Stimulated activated naive CD8-positive, alpha-beta T cell treated with anti-CD3 and anti-CD28 coated beads, Interleukin-15, Interleukin-2, amounts not matched to agents 100 ng/mL and 50 ng/mL, for 24 hours (primary cell): ENCODE measurements around the gene TNIK.
"Not testable (repeated sequence)": the region's sequence is repeated elsewhere in the genome, so short reads cannot be mapped to it uniquely, and the experiment has no call there.

Experiments used
- H3K27ac Mint-ChIP-seq: one replicate; pipeline ENCODE4 v1.8.0; 2021; ENCODE audit warnings: mild to moderate bottlenecking, mixed read lengths
- H3K27me3 Mint-ChIP-seq: one replicate; pipeline ENCODE4 v1.8.0; 2021; ENCODE audit warnings: mixed read lengths
- H3K36me3 Mint-ChIP-seq: one replicate; pipeline ENCODE4 v1.8.0; 2021; ENCODE audit warnings: low read depth, mixed read lengths
- H3K4me1 Mint-ChIP-seq: one replicate; pipeline ENCODE4 v1.8.0; 2021; ENCODE audit warnings: low read depth, mixed read lengths
- H3K4me3 Mint-ChIP-seq: one replicate; pipeline ENCODE4 v1.8.0; 2021; ENCODE audit warnings: mild to moderate bottlenecking, mixed read lengths
- H3K9me3 Mint-ChIP-seq: one replicate; pipeline ENCODE4 v1.8.0; 2021; ENCODE audit warnings: mixed read lengths

The TNIK gene

DNA sequence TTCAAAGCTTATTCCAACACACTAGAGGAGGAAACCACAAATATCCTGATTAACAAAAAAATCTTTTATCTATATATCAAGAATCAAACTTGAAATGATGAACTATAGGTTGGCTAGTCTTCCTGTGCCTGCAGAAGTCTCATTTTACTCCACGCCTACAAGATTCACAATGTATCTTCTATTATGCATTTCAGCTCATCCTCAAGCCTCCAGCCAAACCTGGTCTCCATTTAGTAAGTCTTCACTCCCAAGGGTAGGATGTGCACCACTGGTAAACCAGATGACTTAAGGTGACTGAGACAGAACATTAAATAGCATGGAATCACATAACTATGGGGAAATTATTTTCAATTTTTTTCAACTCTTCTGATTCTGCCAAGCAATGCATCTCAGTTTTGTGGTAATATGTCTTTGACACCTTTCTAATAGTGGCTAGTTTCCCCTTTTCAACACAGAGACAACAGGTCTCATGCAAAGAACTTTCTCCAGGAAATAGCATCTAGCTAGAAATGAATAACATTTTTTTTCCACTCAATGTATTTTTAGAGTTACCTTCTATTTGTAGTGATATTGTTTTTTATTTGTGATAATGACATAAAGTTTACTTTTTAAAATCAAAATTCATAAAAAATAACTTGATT is 166.9 kb downstream of the TNIK start:
- H3K9me3 Mint-ChIP-seq, result no peaks in the 10 kb centered on the region
- peak overlapping the region; percentile 36 for H3K27ac Mint-ChIP-seq
- H3K36me3 Mint-ChIP-seq, result peaks cover 4% of the 10 kb centered on the region
- no peaks in the 10 kb centered on the region for H3K27me3 Mint-ChIP-seq
- H3K4me1 Mint-ChIP-seq, result peaks cover 54% of the 10 kb centered on the region
- no peak overlapping the region for H3K4me3 Mint-ChIP-seq

GRCh38 chr3:171290680-171291079 is 169.5 kb downstream of the TNIK start:
- Mint-ChIP-seq H3K27ac (no peak overlapping the region), H3K9me3 (no peaks in the 10 kb centered on the region), H3K4me1 (peaks cover 61% of the 10 kb centered on the region), H3K4me3 (no peak overlapping the region), H3K27me3 (no peaks in the 10 kb centered on the region), H3K36me3 (peaks cover 4% of the 10 kb centered on the region)

GRCh38 chr3:171289291-171289690 is 170.9 kb downstream of the TNIK start:
- Mint-ChIP-seq H3K9me3 (no peaks in the 10 kb centered on the region), H3K36me3 (peaks cover 4% of the 10 kb centered on the region), H3K27ac (no peak overlapping the region), H3K27me3 (no peaks in the 10 kb centered on the region), H3K4me1 (peaks cover 69% of the 10 kb centered on the region), H3K4me3 (no peak overlapping the region)

DNA sequence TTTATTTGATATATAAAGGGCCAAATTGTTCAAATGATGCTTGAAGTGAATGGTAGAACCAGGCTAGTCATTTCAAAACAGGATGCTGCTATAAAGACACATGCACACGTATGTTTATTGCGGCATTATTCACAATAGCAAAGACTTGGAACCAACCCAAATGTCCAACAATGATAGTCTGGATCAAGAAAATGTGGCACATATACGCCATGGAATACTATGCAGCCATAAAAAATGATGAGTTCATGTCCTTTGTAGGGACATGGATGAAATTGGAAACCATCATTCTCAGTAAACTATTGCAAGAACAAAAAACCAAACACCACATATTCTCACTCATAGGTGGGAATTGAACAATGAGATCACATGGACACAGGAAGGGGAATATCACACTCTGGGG is 172.4 kb downstream of the TNIK start:
- H3K27me3 Mint-ChIP-seq, H3K27ac Mint-ChIP-seq, H3K36me3 Mint-ChIP-seq, H3K9me3 Mint-ChIP-seq, H3K4me3 Mint-ChIP-seq: not testable (repeated sequence)
- H3K4me1 Mint-ChIP-seq, result peaks cover 74% of the 10 kb centered on the region

- H3K27ac Mint-ChIP-seq, result peak overlapping the region; percentile 38
- no peak overlapping the region for H3K4me3 Mint-ChIP-seq
- H3K4me1 Mint-ChIP-seq, result peaks cover 73% of the 10 kb centered on the region
- no peaks in the 10 kb centered on the region for H3K27me3 Mint-ChIP-seq
- no peaks in the 10 kb centered on the region for H3K9me3 Mint-ChIP-seq
- peaks cover 4% of the 10 kb centered on the region for H3K36me3 Mint-ChIP-seq
Observed at GRCh38 chr3:171286580-171287249, 173.5 kb downstream of the TNIK start.

DNA sequence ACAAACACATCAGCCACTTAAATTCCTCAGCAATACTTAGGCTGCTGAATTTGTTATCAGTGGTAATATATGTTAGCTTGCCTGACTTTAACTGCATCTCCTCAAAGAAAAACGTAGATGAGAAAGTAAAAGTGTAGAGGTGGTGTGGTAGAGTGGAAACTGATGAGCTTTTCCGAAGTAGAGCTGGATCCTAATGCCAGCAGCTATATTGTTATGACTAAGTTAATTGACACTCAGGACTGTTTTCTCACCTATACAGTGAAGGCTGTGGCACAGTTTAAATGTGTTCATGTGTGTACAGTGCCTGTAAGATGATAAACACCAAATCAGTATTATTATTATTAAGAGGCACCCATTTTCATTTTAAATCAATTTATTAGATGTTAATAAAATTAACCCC is 174.9 kb downstream of the TNIK start:
- H3K4me1 Mint-ChIP-seq, result peaks cover 67% of the 10 kb centered on the region
- H3K4me3 Mint-ChIP-seq, result no peak overlapping the region
- H3K27ac Mint-ChIP-seq, result peak overlapping the region; percentile 61
- peaks cover 4% of the 10 kb centered on the region for H3K36me3 Mint-ChIP-seq
- H3K9me3 Mint-ChIP-seq, result no peaks in the 10 kb centered on the region
- H3K27me3 Mint-ChIP-seq, result no peaks in the 10 kb centered on the region

- H3K4me1 Mint-ChIP-seq, result peaks cover 62% of the 10 kb centered on the region
- H3K27me3 Mint-ChIP-seq, result no peaks in the 10 kb centered on the region
- peak overlapping the region; percentile 68 for H3K4me3 Mint-ChIP-seq
- H3K36me3 Mint-ChIP-seq, result peaks cover 4% of the 10 kb centered on the region
- peak overlapping the region; percentile 89 for H3K27ac Mint-ChIP-seq
- no peaks in the 10 kb centered on the region for H3K9me3 Mint-ChIP-seq
Observed at GRCh38 chr3:171284308-171285075, 175.7 kb downstream of the TNIK start.

- peaks cover 61% of the 10 kb centered on the region for H3K4me1 Mint-ChIP-seq
- H3K36me3 Mint-ChIP-seq, result no peaks in the 10 kb centered on the region
- no peak overlapping the region for H3K27ac Mint-ChIP-seq
- H3K4me3 Mint-ChIP-seq, result no peak overlapping the region
- no peaks in the 10 kb centered on the region for H3K9me3 Mint-ChIP-seq
- H3K27me3 Mint-ChIP-seq, result no peaks in the 10 kb centered on the region
Observed at GRCh38 chr3:171283848-171284222, 176.4 kb downstream of the TNIK start.

DNA sequence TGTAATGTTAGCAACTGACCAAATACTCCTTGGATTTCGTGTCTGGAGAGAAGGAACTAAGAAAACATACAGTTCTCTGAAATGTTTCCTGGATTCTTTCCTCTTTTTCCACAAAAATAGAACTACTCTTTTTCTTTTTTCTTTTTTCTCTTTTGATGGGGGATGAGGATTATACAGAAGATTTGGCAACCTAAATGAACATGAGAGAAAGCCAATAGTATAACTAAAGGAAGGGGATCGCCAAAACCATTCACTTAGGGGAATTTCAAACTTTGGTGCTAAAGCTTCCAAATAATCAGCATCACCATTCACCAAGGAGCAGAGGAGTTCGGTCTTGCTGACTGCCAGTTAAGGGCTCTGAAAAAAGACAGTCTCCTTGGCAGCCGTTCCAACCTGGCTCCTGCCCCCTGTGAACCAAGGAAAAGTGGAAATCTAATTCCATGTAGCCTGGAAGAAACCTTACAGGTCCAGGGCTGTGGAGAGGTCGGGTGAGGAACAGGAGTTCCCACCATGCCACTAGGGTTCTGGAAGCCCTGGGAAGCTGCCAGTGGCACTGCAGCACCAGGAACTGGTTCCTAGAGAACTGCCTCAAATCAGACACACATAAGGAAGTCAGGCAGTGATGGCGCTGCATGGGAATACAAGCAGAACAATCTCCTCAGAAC is 176.9 kb downstream of the TNIK start:
- peaks cover 66% of the 10 kb centered on the region for H3K4me1 Mint-ChIP-seq
- no peaks in the 10 kb centered on the region for H3K36me3 Mint-ChIP-seq
- no peaks in the 10 kb centered on the region for H3K9me3 Mint-ChIP-seq
- H3K4me3 Mint-ChIP-seq, result no peak overlapping the region
- H3K27ac Mint-ChIP-seq, result no peak overlapping the region
- H3K27me3 Mint-ChIP-seq, result no peaks in the 10 kb centered on the region

GRCh38 chr3:171282041-171282440 is 178.2 kb downstream of the TNIK start:
- H3K4me3 Mint-ChIP-seq, result no peak overlapping the region
- peaks cover 73% of the 10 kb centered on the region for H3K4me1 Mint-ChIP-seq
- H3K36me3 Mint-ChIP-seq, result no peaks in the 10 kb centered on the region
- no peaks in the 10 kb centered on the region for H3K27me3 Mint-ChIP-seq
- H3K27ac Mint-ChIP-seq, result no peak overlapping the region
- no peaks in the 10 kb centered on the region for H3K9me3 Mint-ChIP-seq

- H3K27ac Mint-ChIP-seq, result no peak overlapping the region
- H3K4me1 Mint-ChIP-seq, result peaks cover 70% of the 10 kb centered on the region
- no peaks in the 10 kb centered on the region for H3K27me3 Mint-ChIP-seq
- H3K9me3 Mint-ChIP-seq, result no peaks in the 10 kb centered on the region
- no peaks in the 10 kb centered on the region for H3K36me3 Mint-ChIP-seq
- H3K4me3 Mint-ChIP-seq, result no peak overlapping the region
Observed at GRCh38 chr3:171281256-171281992, 178.8 kb downstream of the TNIK start.

DNA sequence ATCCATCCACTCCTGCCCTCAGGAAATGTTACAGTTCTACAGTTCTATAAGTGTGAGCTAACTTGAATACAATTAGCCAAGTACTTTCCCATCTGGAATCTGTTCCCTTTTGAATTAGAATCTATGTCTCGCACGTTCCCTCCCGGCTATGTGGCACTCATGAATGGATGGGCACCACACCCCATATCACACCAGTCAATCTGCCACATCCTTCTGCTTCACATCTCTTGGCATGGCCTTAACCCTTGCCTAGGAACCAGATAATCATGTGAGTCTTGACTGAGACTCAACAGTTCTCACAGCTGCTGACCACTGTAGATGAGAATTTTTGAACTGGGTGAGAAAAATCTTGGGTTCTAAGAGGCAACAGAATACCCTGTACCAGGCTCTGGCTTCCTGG is 180.2 kb downstream of the TNIK start:
- H3K27me3 Mint-ChIP-seq, result no peaks in the 10 kb centered on the region
- no peak overlapping the region for H3K4me3 Mint-ChIP-seq
- H3K27ac Mint-ChIP-seq, result no peak overlapping the region
- no peaks in the 10 kb centered on the region for H3K9me3 Mint-ChIP-seq
- peaks cover 4% of the 10 kb centered on the region for H3K36me3 Mint-ChIP-seq
- peaks cover 63% of the 10 kb centered on the region for H3K4me1 Mint-ChIP-seq

GRCh38 chr3:171278299-171278590 is 182.0 kb downstream of the TNIK start:
- peaks cover 5% of the 10 kb centered on the region for H3K36me3 Mint-ChIP-seq
- peaks cover 61% of the 10 kb centered on the region for H3K4me1 Mint-ChIP-seq
- no peak overlapping the region for H3K27ac Mint-ChIP-seq

GRCh38 chr3:171277456-171278298 is 182.5 kb downstream of the TNIK start:
- no peak overlapping the region for H3K4me3 Mint-ChIP-seq

More at GRCh38 chr3:171278299-171278590, 182.0 kb downstream of the TNIK start:
- no peak overlapping the region for H3K4me3 Mint-ChIP-seq
- no peaks in the 10 kb centered on the region for H3K27me3 Mint-ChIP-seq
- no peaks in the 10 kb centered on the region for H3K9me3 Mint-ChIP-seq

More at GRCh38 chr3:171277456-171278298, 182.5 kb downstream of the TNIK start:
- Mint-ChIP-seq H3K4me1 (peaks cover 56% of the 10 kb centered on the region), H3K27me3 (no peaks in the 10 kb centered on the region), H3K36me3 (peaks cover 5% of the 10 kb centered on the region), H3K9me3 (no peaks in the 10 kb centered on the region), H3K27ac (no peak overlapping the region)
